Measurements from ENCODE around the gene MRPL36.

- no peak for TF ChIP-seq EZH2phosphoT487 (IDR thresholded peaks at IDR 0.05; ENCODE audit: low read depth)
- TF ChIP-seq CTCF (IDR thresholded peaks at IDR 0.05; ENCODE audit: low read depth, low read length): no peak
These were observed 36.6 kb downstream of the MRPL36 start for GRCh38 chr5:1762883-1763547.

Measured in OCI-LY3 (cell line).